Spleen (tissue), 3 donors: Measurements from ENCODE around the gene MTMR11.

ENCODE experiments used
- POLR2A ChIP-seq, 3 donors: fragments of 450-650 bp; IDR thresholded peaks; one replicate each; pipeline ENCODE4 v1.5.1; 2017; ENCODE audit warnings: antibody characterized with exemption in 3 of 3, mild to moderate bottlenecking in 1 of 3
- POLR2AphosphoS5 ChIP-seq, 3 donors: sonication (generic); formaldehyde crosslinking; IDR thresholded peaks; one replicate each; pipeline ENCODE4 v1.5.1; 2017; ENCODE audit warnings: antibody characterized with exemption in 3 of 3

DNA sequence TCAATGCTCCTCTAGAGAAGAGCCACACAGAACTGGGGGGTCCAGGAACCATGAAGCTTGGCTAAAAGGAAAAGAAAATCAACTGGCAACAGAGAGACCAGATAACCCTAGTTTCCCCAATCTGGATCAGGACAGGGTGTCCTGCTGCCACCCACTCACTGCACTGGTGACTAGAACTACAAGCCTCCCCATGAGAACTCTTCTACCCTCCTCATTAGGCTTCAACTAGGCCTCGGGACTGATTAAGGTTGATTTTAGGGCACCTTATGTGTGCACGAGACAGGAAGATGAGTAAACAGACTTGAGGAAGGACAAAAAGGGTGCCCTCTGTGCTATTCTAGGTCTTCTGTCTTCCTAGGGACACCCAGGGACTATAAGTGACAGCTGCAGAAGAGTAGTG lies 6.8 kb downstream of the MTMR11 start:
- TF ChIP-seq POLR2A (IDR thresholded peaks at IDR 0.05) = no peak
- no peak for TF ChIP-seq POLR2AphosphoS5 (IDR thresholded peaks at IDR 0.05)
